Mucosa of rectum (tissue), 2 donors: ENCODE data around the gene AP3B1.

Source experiments
- H3K27ac ChIP-seq, 2 donors: one replicate each; pipeline ENCODE4 v1.7.0; 2013; ENCODE audit warnings: inconsistent platforms in 2 of 2, low read depth in 2 of 2, low read length in 2 of 2
- H3K27me3 ChIP-seq, 2 donors: one replicate each; pipeline ENCODE4 v1.7.0; 2013; ENCODE audit warnings: low read length in 2 of 2; ENCODE audit not compliant: control insufficient read depth in 2 of 2, insufficient read depth in 2 of 2
- H3K36me3 ChIP-seq, 2 donors: one replicate each; pipeline ENCODE4 v1.7.0; 2013; ENCODE audit warnings: low read length in 2 of 2; ENCODE audit not compliant: control insufficient read depth in 2 of 2, insufficient read depth in 2 of 2
- H3K4me1 ChIP-seq, 2 donors: one replicate each; pipeline ENCODE4 v1.7.0; 2013; ENCODE audit warnings: low read length in 2 of 2, mild to moderate bottlenecking in 1 of 2; ENCODE audit not compliant: control insufficient read depth in 2 of 2, insufficient read depth in 2 of 2
- H3K4me3 ChIP-seq, 2 donors: one replicate each; pipeline ENCODE4 v1.7.0; 2013; ENCODE audit warnings: low read length in 2 of 2
- H3K9ac ChIP-seq, 2 donors: one replicate each; pipeline ENCODE4 v1.7.0; 2013; ENCODE audit warnings: low read length in 2 of 2, low read depth in 1 of 2, mild to moderate bottlenecking in 1 of 2
- H3K9me3 ChIP-seq, 2 donors: one replicate each; pipeline ENCODE4 v1.7.0; 2013; ENCODE audit warnings: low read length in 2 of 2; ENCODE audit not compliant: control insufficient read depth in 2 of 2
- donor health status: healthy.
- donor health status: Normal muscosa, but diverticular disease.

Gene AP3B1

GRCh38 chr5:77972469-77973252, 321.8 kb downstream of the AP3B1 start:
- Histone ChIP-seq H3K4me1 (peaks cover 5 to 10% of the 10 kb centered on the region in 2 donors), H3K27me3 (peaks cover 24 to 40% of the 10 kb centered on the region in 2 donors), H3K4me3 (peak overlapping the region; percentile 41 to 55), H3K9me3 (no peaks in the 10 kb centered on the region), H3K9ac (no peak overlapping the region), H3K36me3 (no peaks in the 10 kb centered on the region), H3K27ac (no peak overlapping the region)

GRCh38 chr5:77971776-77972468, 322.6 kb downstream of the AP3B1 start:
- Histone ChIP-seq H3K4me1 (peaks cover 5 to 10% of the 10 kb centered on the region in 2 donors), H3K27ac (no peak overlapping the region), H3K36me3 (no peaks in the 10 kb centered on the region), H3K4me3 (peak overlapping the region in 1 of 2 donors; percentile 55), H3K9me3 (no peaks in the 10 kb centered on the region), H3K9ac (no peak overlapping the region), H3K27me3 (peaks cover 24 to 40% of the 10 kb centered on the region in 2 donors)

- Histone ChIP-seq H3K9me3 (no peaks in the 10 kb centered on the region), H3K36me3 (no peaks in the 10 kb centered on the region), H3K4me3 (no peak overlapping the region), H3K27ac (no peak overlapping the region), H3K9ac (no peak overlapping the region), H3K27me3 (peaks cover 21 to 40% of the 10 kb centered on the region in 2 donors), H3K4me1 (peaks cover 5 to 10% of the 10 kb centered on the region in 2 donors)
Measured at GRCh38 chr5:77970891-77971290, 323.6 kb downstream of the AP3B1 start.

- Histone ChIP-seq H3K9me3 (no peaks in the 10 kb centered on the region), H3K4me3 (no peak overlapping the region), H3K9ac (no peak overlapping the region), H3K36me3 (no peaks in the 10 kb centered on the region), H3K4me1 (no peaks in the 10 kb centered on the region), H3K27me3 (peaks cover under 1 to 5% of the 10 kb centered on the region in 2 donors), H3K27ac (no peak overlapping the region)
Measured at GRCh38 chr5:77963795-77964194, 330.7 kb downstream of the AP3B1 start.

GRCh38 chr5:77960863-77961396, 333.6 kb downstream of the AP3B1 start:
- Histone ChIP-seq H3K36me3 (no peaks in the 10 kb centered on the region), H3K4me1 (no peaks in the 10 kb centered on the region), H3K27ac (no peak overlapping the region), H3K4me3 (no peak overlapping the region), H3K9me3 (no peaks in the 10 kb centered on the region), H3K27me3 (peaks cover 6 to 16% of the 10 kb centered on the region in 2 donors), H3K9ac (no peak overlapping the region)

- Histone ChIP-seq H3K4me3 (no peak overlapping the region), H3K9ac (no peak overlapping the region), H3K27ac (no peak overlapping the region), H3K9me3 (no peaks in the 10 kb centered on the region), H3K36me3 (no peaks in the 10 kb centered on the region), H3K4me1 (no peaks in the 10 kb centered on the region), H3K27me3 (peaks cover 6 to 16% of the 10 kb centered on the region in 2 donors)
Measured at GRCh38 chr5:77960305-77960704, 334.2 kb downstream of the AP3B1 start.

GRCh38 chr5:77958642-77959330, 335.7 kb downstream of the AP3B1 start:
- H3K4me3 ChIP-seq = no peak overlapping the region
- no peaks in the 10 kb centered on the region for H3K9me3 ChIP-seq
- H3K27ac ChIP-seq = no peak overlapping the region
- no peaks in the 10 kb centered on the region for H3K36me3 ChIP-seq
- H3K9ac ChIP-seq = no peak overlapping the region
- H3K27me3 ChIP-seq = peaks cover 6 to 16% of the 10 kb centered on the region in 2 donors
- H3K4me1 ChIP-seq = no peaks in the 10 kb centered on the region

- Histone ChIP-seq H3K9me3 (no peaks in the 10 kb centered on the region), H3K27me3 (peaks cover 6 to 16% of the 10 kb centered on the region in 2 donors), H3K36me3 (no peaks in the 10 kb centered on the region), H3K4me3 (no peak overlapping the region), H3K4me1 (no peaks in the 10 kb centered on the region), H3K9ac (no peak overlapping the region), H3K27ac (no peak overlapping the region)
Measured at GRCh38 chr5:77957931-77958521, 336.5 kb downstream of the AP3B1 start.

- Histone ChIP-seq H3K9ac (no peak overlapping the region), H3K27ac (no peak overlapping the region), H3K36me3 (no peaks in the 10 kb centered on the region), H3K27me3 (peaks cover 6 to 16% of the 10 kb centered on the region in 2 donors), H3K9me3 (no peaks in the 10 kb centered on the region), H3K4me1 (no peaks in the 10 kb centered on the region), H3K4me3 (no peak overlapping the region)
Measured at GRCh38 chr5:77957516-77957915, 337.0 kb downstream of the AP3B1 start.
